ENCODE data around the gene TNFSF9. TPM values are rescaled to one million over a fixed set of nuclear protein-coding genes. Genes with fewer than 3 reads are reported as not detected.
"Not testable (repeated sequence)": the region's sequence is repeated elsewhere in the genome, so short reads cannot be mapped to it uniquely, and the experiment has no call there.

The TNFSF9 gene
- total and polyA plus RNA-seq, 2 of the 8 experiments (the other 6 are each of a cell fraction or from before 2014, with no cell fraction given): 1.7 to 4.4 TPM

DNA sequence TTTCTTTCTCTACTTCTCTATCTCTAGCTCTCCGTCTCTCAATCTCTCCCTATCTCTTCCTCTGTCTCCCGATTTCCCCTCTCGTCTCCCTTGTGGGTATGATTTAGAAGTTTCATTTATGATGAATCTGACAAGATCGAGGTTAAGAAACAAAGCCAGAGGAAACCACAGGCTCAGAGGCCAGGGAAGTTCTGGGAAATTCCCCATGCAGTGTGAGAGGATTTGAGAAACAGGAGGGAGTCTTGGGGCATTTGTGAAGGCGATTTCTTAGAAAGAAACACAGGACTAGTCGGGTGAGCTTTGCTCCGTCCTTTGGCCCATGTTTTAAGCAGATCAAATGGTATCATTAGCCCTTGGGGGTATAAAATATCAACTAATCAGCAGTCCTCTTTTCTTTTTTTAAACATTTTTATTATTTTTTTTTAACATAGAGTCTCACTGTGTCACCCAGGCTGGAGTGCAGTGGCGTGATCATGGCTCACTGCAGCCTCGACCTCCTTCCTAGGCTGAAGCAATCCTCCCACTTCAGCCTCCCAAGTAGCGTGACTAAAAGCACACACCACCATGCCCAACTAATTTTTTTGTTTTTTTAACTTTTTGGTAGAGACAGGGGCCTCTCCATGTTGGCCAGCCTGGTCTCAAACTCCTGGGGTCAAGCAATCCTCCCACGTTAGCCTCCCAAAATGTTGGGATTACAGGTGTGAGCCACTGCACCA is 25.8 kb downstream of the TNFSF9 start (continued):
- TF ChIP-seq CEBPB (IDR thresholded peaks at IDR 0.05; ENCODE audit: low read depth, low read length): no peak
- TF ChIP-seq RAD21 (IDR thresholded peaks at IDR 0.05 in 1 of 2, conservative IDR thresholded peaks at IDR 0.05 in 1 of 2; ENCODE audit: low read depth in 2 of 2, low read length in 2 of 2): no peak
- TF ChIP-seq NRF1 (IDR thresholded peaks at IDR 0.05; ENCODE audit: low read depth, low read length): no peak
- no peak for TF ChIP-seq HDAC2 (IDR thresholded peaks at IDR 0.05; ENCODE audit: borderline replicate concordance in 1 of 2, low read depth in 2 of 2, low read length in 2 of 2)
- TF ChIP-seq SIRT6 (IDR thresholded peaks at IDR 0.05; ENCODE audit: low read length): no peak
- no peak for TF ChIP-seq CBX8 (IDR thresholded peaks at IDR 0.05; ENCODE audit: borderline replicate concordance, low read depth, low read length)

- H2AFZ ChIP-seq (ENCODE audit: low read length); H3K56ac ChIP-seq (replicated peaks; ENCODE audit: insufficient read length, low read depth, low read length); H3K79me1 ChIP-seq (ENCODE audit: low read depth, low read length); H3K18ac ChIP-seq (ENCODE audit: extremely low read depth, low read length); H4K8ac ChIP-seq (ENCODE audit: extremely low read depth, insufficient read depth, low read length); H3K9me3 ChIP-seq (ENCODE audit: insufficient read depth in 2 of 2, low read depth in 1 of 2, low read length in 1 of 2); H3K23me2 ChIP-seq (ENCODE audit: low read depth, low read length); H3K9ac ChIP-seq (replicated peaks in 1 of 4; ENCODE audit: extremely low read depth in 1 of 4, low read depth in 3 of 4, low read length in 3 of 4); H2BK5ac ChIP-seq (ENCODE audit: low read depth, low read length); H3K4me2 ChIP-seq (ENCODE audit: insufficient read depth in 1 of 2, low read depth in 2 of 2, low read length in 2 of 2); H3K27me3 ChIP-seq (replicated peaks in 1 of 4; ENCODE audit: control insufficient read depth in 3 of 4, extremely low read depth in 1 of 4, insufficient read depth in 3 of 4, low read length in 3 of 4); H2BK120ac ChIP-seq (replicated peaks; ENCODE audit: low read depth, low read length); POLR2A ChIA-PET (ENCODE audit: partially characterized antibody); H2BK12ac ChIP-seq (ENCODE audit: low read depth, low read length); H2AK5ac ChIP-seq (ENCODE audit: low read depth, low read length); H4K91ac ChIP-seq (replicated peaks; ENCODE audit: insufficient read length, low read length); H3K4me3 ChIP-seq (ENCODE audit: extremely low read depth in 1 of 4, insufficient read depth in 2 of 4, low read depth in 3 of 4, low read length in 4 of 4); H2BK15ac ChIP-seq (ENCODE audit: low read length); H3K4ac ChIP-seq (replicated peaks; ENCODE audit: insufficient read length, low read depth, low read length); H3K27ac ChIP-seq (ENCODE audit: low read depth, low read length); H3K14ac ChIP-seq (ENCODE audit: insufficient read length); H3K36me3 ChIP-seq (ENCODE audit: control insufficient read depth in 2 of 4, insufficient read depth in 4 of 4, low read length in 3 of 4); H2BK20ac ChIP-seq (ENCODE audit: low read length); FAIRE-seq; H3K79me2 ChIP-seq (ENCODE audit: control insufficient read depth in 1 of 2, insufficient read depth in 2 of 2, low read length in 2 of 2); H3K23ac ChIP-seq (ENCODE audit: insufficient read length); H4K5ac ChIP-seq (ENCODE audit: insufficient read length, low read depth, low read length); H3K4me1 ChIP-seq (replicated peaks in 1 of 4; ENCODE audit: control insufficient read depth in 3 of 4, insufficient read depth in 4 of 4, low read length in 3 of 4); DNase-seq (ENCODE audit: low read depth in 1 of 2, low spot score in 2 of 2); H4K20me1 ChIP-seq (replicated peaks in 1 of 2; ENCODE audit: control insufficient read depth in 1 of 2, insufficient read depth in 2 of 2, low read length in 2 of 2): not testable (repeated sequence)
- 93% methylated on average over 1 of the region's 1 CpG; no CpG with 5 or more reads in 1 of the 2 experiments for WGBS, 2 experiments (ENCODE audit: extremely low coverage in 1 of 2, insufficient coverage in 1 of 2, insufficient read length in 1 of 2, insufficient replicate concordance in 2 of 2, low coverage in 1 of 2, low lambda C conversion rate in 2 of 2, missing lambda C conversion rate in 1 of 2)
- CTCF ChIA-PET (ENCODE audit: partially characterized antibody): interaction anchor here (0.8 to 2.7 kb wide), 4 partner anchors 10 to 21 kb away, joined by 3 to 7 read pairs (median 4); no protein-coding TSS in a partner anchor
Observed at GRCh38 chr19:6562437-6562836, 31.6 kb downstream of the TNFSF9 start.

All from H1 (cell line).